ENCODE data around the gene ZNF79.

Gene ZNF79

DNA sequence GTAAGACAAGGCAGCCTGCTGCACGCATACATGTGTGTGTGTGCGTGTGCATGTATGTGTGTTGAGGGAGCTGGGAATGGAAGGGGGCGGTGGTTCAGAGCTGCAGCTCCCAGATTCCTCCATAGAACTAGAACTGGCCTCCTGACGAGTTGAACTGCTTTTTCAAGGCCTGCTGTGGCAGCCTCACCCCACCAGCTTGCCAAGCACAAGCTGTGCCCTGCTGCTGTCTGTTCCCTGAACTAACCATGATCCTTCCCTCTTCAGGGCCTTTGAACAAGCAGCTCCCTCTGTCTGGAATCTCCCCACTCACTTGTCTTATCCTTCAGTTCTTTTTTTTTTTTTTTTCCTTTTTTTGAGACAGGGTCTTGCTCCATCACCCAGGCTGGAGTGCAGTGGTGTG is 49.8 kb downstream of the ZNF79 start:
- TF ChIP-seq, protein P1, sequence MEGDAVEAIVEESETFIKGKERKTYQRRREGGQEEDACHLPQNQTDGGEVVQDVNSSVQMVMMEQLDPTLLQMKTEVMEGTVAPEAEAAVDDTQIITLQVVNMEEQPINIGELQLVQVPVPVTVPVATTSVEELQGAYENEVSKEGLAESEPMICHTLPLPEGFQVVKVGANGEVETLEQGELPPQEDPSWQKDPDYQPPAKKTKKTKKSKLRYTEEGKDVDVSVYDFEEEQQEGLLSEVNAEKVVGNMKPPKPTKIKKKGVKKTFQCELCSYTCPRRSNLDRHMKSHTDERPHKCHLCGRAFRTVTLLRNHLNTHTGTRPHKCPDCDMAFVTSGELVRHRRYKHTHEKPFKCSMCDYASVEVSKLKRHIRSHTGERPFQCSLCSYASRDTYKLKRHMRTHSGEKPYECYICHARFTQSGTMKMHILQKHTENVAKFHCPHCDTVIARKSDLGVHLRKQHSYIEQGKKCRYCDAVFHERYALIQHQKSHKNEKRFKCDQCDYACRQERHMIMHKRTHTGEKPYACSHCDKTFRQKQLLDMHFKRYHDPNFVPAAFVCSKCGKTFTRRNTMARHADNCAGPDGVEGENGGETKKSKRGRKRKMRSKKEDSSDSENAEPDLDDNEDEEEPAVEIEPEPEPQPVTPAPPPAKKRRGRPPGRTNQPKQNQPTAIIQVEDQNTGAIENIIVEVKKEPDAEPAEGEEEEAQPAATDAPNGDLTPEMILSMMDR (IDR thresholded peaks at IDR 0.05; ENCODE audit: borderline replicate concordance, control extremely low read depth, extremely low read depth, insufficient read depth, missing control alignments): no peak
- in situ Hi-C loops (cut with MboI; ENCODE audit: low sequenced_read_pairs, unreplicated experiment): no loop called here
- no peak for DNase-seq (ENCODE audit: low spot score)

DNA sequence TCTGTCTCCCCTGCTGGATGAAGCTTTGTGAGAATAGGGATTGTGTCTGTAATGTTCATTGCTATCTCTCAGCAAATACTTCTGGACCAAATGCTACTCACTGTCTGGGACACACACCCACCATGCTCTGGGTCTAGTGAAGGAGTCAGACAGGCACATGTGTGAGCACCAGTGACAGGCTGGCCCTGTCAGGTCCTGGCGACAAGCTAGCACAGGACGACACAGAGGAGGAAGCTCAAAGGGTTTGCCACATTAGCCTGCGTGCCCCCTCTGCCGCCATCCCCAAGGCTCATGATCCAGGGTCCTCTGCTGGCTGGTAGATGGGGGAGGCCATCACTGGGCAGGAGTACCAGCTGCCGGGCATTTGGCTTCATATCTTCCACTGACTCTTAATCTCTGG is 50.4 kb downstream of the ZNF79 start:
- in situ Hi-C loops (cut with MboI; ENCODE audit: low sequenced_read_pairs, unreplicated experiment): no loop called here
- DNase-seq (ENCODE audit: low spot score): no peak
- TF ChIP-seq, protein P1 (IDR thresholded peaks at IDR 0.05; ENCODE audit: borderline replicate concordance, control extremely low read depth, extremely low read depth, insufficient read depth, missing control alignments): no peak

DNA sequence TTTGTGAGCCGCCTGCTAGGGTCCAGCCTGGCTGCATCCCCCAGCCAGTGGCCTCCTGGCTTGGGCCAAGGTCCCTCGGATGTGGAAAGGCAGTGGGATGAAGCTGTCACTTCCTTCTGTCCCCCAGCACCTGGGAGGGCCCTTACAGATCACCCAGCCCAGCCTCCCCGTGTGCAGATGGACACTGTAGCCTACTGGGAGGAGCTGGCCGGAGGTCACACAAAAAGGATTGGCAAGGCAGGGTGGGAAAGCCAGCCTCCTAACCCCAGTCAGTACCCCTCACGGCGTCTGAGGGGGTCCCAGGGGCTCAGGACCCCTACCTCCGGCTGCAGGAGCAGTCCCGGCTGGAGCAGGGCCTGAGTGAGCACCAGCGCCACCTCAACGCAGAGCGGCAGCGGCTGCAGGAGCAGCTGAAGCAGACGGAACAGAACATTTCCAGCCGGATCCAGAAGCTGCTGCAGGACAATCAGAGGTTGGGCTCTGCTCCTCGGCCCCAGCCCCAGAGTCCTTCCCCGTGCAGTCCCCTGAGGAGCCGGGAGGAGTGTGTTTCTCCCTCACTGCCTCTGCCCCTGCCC is 55.4 kb downstream of the ZNF79 start:
- TF ChIP-seq, protein P1 (IDR thresholded peaks at IDR 0.05; ENCODE audit: borderline replicate concordance, control extremely low read depth, extremely low read depth, insufficient read depth, missing control alignments): no peak
- in situ Hi-C loops (cut with MboI; ENCODE audit: low sequenced_read_pairs, unreplicated experiment): no loop called here
- no peak for DNase-seq (ENCODE audit: low spot score)

DNA sequence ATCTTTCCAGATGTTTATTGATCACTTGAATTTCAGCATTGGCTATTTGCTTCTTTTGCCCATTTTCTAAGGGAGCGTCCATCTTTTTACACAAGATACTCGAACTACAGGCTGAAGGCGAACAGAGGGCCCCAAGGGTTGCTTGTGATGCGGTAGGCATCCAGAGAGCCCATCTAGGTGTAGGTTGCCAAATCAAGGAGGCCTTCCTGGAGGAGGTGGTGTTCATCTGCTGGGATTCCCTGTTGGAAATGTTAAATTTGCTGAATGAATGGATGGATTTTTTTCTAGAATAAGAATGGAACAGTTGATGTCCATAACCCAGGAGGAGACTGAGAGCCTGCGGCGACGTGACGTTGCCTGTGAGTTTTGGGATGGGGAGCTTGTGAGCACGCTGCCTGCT is 58.5 kb downstream of the ZNF79 start:
- TF ChIP-seq, protein P1 (IDR thresholded peaks at IDR 0.05; ENCODE audit: borderline replicate concordance, control extremely low read depth, extremely low read depth, insufficient read depth, missing control alignments): no peak
- in situ Hi-C loops (cut with MboI; ENCODE audit: low sequenced_read_pairs, unreplicated experiment): no loop called here
- no peak for DNase-seq (ENCODE audit: low spot score)

DNA sequence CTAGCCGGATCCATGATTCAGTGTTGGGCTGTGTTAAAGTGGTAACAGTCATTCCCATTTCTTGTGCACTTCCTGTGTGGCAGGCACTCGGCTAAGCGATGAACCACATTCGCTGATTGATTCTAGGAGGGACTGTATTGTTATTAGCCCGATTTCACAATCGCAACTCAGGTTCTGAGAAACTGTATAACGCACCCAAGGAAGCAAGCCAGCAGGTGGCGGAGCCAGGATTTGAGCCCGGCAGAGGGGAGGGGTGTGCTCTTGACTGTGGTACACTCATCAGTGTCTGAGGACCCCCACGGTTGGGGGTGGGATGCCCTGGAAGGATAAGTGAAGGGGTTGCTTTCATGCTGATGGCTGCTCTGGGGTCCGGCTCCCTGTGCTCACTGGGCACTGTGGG is 61.8 kb downstream of the ZNF79 start:
- DNase-seq (ENCODE audit: low spot score): no peak
- TF ChIP-seq, protein P1 (IDR thresholded peaks at IDR 0.05; ENCODE audit: borderline replicate concordance, control extremely low read depth, extremely low read depth, insufficient read depth, missing control alignments): no peak
- in situ Hi-C loops (cut with MboI; ENCODE audit: low sequenced_read_pairs, unreplicated experiment): no loop called here

DNA sequence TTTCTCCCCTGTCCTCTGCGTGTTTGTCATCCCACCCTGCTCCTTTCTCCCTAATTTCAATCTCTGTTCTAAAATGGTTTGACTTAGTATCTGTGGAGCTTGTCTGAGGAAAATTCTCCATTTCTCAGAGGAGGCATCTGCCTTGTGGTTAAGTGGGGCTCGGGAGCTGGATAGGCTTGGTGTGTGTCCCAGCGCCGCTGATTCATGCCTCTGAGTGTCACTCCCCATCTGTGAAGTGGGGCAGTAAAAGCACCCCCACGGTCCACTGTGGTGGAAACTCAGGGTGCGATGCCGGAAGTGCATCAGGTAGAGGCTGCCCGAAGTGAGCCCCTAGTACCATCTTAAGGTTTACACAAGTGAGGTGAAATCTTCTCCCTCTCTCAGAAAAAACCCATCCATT is 64.8 kb downstream of the ZNF79 start:
- DNase-seq (ENCODE audit: low spot score): no peak
- in situ Hi-C loops (cut with MboI; ENCODE audit: low sequenced_read_pairs, unreplicated experiment): no loop called here
- TF ChIP-seq, protein P1 (IDR thresholded peaks at IDR 0.05; ENCODE audit: borderline replicate concordance, control extremely low read depth, extremely low read depth, insufficient read depth, missing control alignments): no peak
